ENCODE measurements around the gene EHHADH. TPM values are rescaled to one million over a fixed set of nuclear protein-coding genes. Genes with fewer than 3 reads are reported as not detected.

The EHHADH gene
- polyA plus RNA-seq, 6 donors from 2014 or later: 0.34 to 1.2 (median 0.44) TPM; not detected in 2

GRCh38 chr3:185204894-185205293 lies 49.0 kb downstream of the EHHADH start:
- Mint-ChIP-seq H3K36me3 (no peaks in the 10 kb centered on the region), H3K27me3 (no peaks in the 10 kb centered on the region), H3K27ac (no peak overlapping the region), H3K4me3 (no peak overlapping the region), H3K9me3 (no peaks in the 10 kb centered on the region), H3K4me1 (peaks cover 0 to 3% (median 0%) of the 10 kb centered on the region in 3 donors)
- DNase-seq (no peak), ATAC-seq (ENCODE audit: low read depth in 2 of 2) (no peak)

DNA sequence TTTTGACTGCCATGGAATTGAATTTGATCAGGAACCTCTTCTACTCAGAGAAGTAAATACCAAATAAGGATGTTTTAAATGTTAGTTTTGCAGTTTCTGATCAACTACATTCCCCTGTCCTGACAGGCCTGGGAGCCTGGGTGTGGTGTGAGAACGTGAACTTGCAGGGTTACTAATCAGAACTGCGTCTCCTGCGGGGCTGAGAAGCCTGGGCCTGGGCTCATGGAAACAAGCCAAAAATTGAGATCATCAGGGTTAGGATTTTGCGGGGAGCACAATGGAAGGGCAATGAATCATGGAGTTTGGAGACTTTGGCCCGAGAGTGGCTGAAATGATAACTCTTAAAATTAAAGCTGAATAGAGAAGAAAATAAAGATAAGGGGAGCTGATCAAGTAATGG lies 53.2 kb downstream of the EHHADH start:
- H3K4me3 Mint-ChIP-seq: no peak overlapping the region
- H3K9me3 Mint-ChIP-seq: peaks cover 0 to 2% (median 0%) of the 10 kb centered on the region in 7 donors
- H3K4me1 Mint-ChIP-seq: no peaks in the 10 kb centered on the region
- DNase-seq (no peak), ATAC-seq (ENCODE audit: low read depth in 2 of 2) (no peak)
- no peaks in the 10 kb centered on the region for H3K27me3 Mint-ChIP-seq
- H3K36me3 Mint-ChIP-seq: no peaks in the 10 kb centered on the region
- H3K27ac Mint-ChIP-seq: peak overlapping the region in 2 of 6 donors; percentile 0 to 10

DNA sequence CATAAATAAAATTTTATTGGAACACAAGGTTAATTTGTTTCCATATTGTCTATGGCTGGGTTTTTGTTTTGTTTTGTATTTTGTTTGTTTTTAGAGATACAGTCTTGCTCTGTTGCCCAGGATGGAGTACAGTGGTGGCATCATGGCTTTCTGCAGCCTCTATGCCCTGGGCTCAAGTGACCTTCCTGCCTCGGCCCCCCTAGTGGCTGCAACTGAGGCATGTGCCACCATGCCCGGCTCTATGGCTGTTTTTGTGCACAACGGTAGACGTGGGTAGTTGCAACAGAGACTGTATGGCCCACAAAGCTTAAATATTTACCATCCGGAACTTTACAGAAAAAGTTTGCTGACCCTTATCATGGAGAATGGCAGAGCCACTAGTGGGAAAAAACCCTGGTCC lies 54.2 kb downstream of the EHHADH start:
- Mint-ChIP-seq H3K27ac (no peak overlapping the region), H3K27me3 (no peaks in the 10 kb centered on the region), H3K4me3 (no peak overlapping the region), H3K4me1 (no peaks in the 10 kb centered on the region), H3K36me3 (no peaks in the 10 kb centered on the region), H3K9me3 (peaks cover 0 to 9% (median 3%) of the 10 kb centered on the region in 7 donors)
- DNase-seq (no peak), ATAC-seq (ENCODE audit: low read depth in 2 of 2) (no peak)

DNA sequence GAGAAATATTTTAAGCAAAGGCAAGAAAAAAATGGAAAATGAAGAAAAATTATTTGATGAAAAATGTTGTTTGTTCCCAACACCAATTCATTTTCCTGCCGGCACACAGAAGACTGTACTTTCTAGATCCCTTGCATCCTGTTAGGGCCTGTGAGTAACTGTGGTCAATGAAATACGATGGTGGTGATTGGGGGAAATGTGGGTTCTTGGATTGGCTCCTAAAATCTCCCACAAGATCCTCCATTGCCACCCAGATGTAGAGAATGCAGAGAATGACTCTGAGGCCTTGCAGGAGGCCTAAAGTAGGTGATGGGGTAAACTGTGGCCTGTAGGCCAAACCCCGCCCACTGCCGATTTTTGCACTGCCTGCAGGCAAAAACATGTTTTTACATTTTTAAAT lies 54.6 kb downstream of the EHHADH start:
- no peak for DNase-seq
- Mint-ChIP-seq H3K4me1 (no peaks in the 10 kb centered on the region), H3K9me3 (peaks cover 0 to 9% (median 3%) of the 10 kb centered on the region in 7 donors), H3K27ac (no peak overlapping the region), H3K4me3 (no peak overlapping the region), H3K36me3 (no peaks in the 10 kb centered on the region), H3K27me3 (no peaks in the 10 kb centered on the region)
- ATAC-seq (ENCODE audit: low read depth in 2 of 2): no peak

DNA sequence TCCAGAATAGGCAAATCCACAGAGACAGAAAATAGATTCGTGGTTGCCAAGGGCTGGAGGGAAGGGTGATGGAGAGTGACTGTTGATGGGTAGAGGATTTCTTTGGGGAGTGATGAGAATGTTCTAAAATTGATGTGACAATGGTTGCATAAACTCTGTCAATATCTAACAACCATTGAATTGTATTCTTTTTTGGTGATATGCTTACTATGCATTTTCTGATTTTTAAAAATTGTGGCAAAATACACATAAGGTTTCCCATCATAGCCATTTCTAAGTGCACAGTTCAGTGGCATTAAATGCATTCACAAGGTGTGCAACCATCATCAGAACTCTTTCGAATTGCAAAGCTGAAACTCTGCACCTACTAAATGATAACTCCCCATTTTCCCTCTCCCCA lies 56.8 kb downstream of the EHHADH start:
- Mint-ChIP-seq H3K27me3 (peaks cover 0 to 7% (median 0%) of the 10 kb centered on the region in 3 donors), H3K9me3 (peaks cover 0 to 9% (median 4%) of the 10 kb centered on the region in 7 donors), H3K4me1 (no peaks in the 10 kb centered on the region), H3K36me3 (peaks cover 0 to 7% of the 10 kb centered on the region in 2 donors), H3K4me3 (no peak overlapping the region), H3K27ac (peak overlapping the region in 2 of 6 donors; percentile 10 to 53)
- no peak for ATAC-seq (ENCODE audit: low read depth in 2 of 2)
- DNase-seq: no peak

GRCh38 chr3:185195652-185196051 lies 58.2 kb downstream of the EHHADH start:
- peaks cover 0 to 9% (median 4%) of the 10 kb centered on the region in 7 donors for H3K9me3 Mint-ChIP-seq
- no peak overlapping the region for H3K4me3 Mint-ChIP-seq
- DNase-seq (no peak), ATAC-seq (ENCODE audit: low read depth in 2 of 2) (no peak)
- H3K27me3 Mint-ChIP-seq: peaks cover 0 to 7% (median 0%) of the 10 kb centered on the region in 3 donors
- H3K36me3 Mint-ChIP-seq: peaks cover 0 to 7% of the 10 kb centered on the region in 2 donors
- no peaks in the 10 kb centered on the region for H3K4me1 Mint-ChIP-seq
- no peak overlapping the region for H3K27ac Mint-ChIP-seq

DNA sequence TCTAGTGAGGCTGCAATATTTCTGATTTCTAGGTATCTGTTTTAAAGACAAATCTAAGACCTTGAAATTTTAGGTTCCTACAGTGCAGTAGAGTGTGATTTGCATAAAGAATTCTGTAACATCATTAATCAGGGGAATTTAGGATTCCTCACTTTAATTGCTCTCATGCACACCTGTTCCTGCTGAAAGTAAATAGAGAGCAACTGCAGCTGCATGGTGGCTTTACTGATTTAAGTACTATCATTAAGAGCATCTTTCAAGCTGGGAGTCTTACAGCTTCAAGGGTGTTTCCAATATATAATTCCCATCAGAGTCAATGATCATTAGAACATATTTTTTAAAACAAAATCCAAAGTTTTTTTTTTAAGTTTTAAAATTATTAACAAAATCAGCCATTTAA lies 65.0 kb downstream of the EHHADH start:
- no peaks in the 10 kb centered on the region for H3K4me1 Mint-ChIP-seq
- peaks cover 0 to 7% of the 10 kb centered on the region in 2 donors for H3K36me3 Mint-ChIP-seq
- peaks cover 0 to 4% (median 0%) of the 10 kb centered on the region in 7 donors for H3K9me3 Mint-ChIP-seq
- no peak overlapping the region for H3K27ac Mint-ChIP-seq
- peaks cover 0 to 14% (median 6%) of the 10 kb centered on the region in 3 donors for H3K27me3 Mint-ChIP-seq
- DNase-seq: no peak
- H3K4me3 Mint-ChIP-seq: no peak overlapping the region
- no peak for ATAC-seq (ENCODE audit: low read depth in 2 of 2)

- Mint-ChIP-seq H3K36me3 (no peaks in the 10 kb centered on the region), H3K4me3 (no peak overlapping the region), H3K9me3 (no peaks in the 10 kb centered on the region), H3K27me3 (peaks cover 0 to 8% (median 6%) of the 10 kb centered on the region in 3 donors), H3K27ac (no peak overlapping the region), H3K4me1 (no peaks in the 10 kb centered on the region)
- DNase-seq: no peak
- ATAC-seq (ENCODE audit: low read depth in 2 of 2): no peak
Measured at GRCh38 chr3:185187391-185187790, 66.5 kb downstream of the EHHADH start.

- DNase-seq (peak; percentile 7), ATAC-seq (ENCODE audit: low read depth in 2 of 2) (no peak)
- no peak overlapping the region for H3K27ac Mint-ChIP-seq
- H3K4me1 Mint-ChIP-seq: peaks cover 6 to 14% (median 11%) of the 10 kb centered on the region in 3 donors
- no peaks in the 10 kb centered on the region for H3K9me3 Mint-ChIP-seq
- peaks cover 5 to 6% (median 5%) of the 10 kb centered on the region in 3 donors for H3K27me3 Mint-ChIP-seq
- no peak overlapping the region for H3K4me3 Mint-ChIP-seq
- H3K36me3 Mint-ChIP-seq: no peaks in the 10 kb centered on the region
Measured at GRCh38 chr3:185176750-185177359, 77.0 kb downstream of the EHHADH start.

DNA sequence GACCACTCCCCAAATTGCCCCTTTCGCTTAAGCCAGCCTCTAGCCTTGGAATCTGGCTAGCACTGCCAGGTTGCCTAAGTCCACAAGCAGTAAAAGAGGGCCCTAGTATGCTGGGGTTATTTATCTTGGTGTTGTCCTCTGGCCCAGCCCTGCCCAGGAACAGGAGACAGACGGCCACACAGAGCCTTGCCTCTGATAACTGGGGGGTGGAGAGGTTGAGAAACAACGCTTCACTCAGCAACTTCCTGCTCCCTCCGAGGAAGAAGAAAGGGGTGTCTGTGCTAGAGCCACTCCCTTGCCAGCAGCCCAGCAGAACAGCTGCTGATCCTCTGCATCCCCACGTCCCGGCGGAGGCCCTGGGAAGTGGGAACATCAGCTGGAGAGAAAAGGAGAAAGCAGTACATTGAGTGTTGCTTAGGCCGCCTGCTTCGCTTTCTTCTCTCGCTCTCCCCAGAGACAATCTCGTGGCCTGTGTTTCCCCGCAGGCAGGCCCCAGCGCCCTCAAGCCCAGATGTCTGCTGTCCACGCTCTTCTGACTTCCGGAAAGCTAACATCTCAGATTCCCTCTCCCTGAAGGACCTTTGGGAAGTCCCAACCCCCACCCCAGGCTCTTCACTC lies 78.4 kb downstream of the EHHADH start:
- Mint-ChIP-seq H3K9me3 (no peaks in the 10 kb centered on the region), H3K36me3 (no peaks in the 10 kb centered on the region), H3K27me3 (peaks cover 8 to 12% (median 9%) of the 10 kb centered on the region in 3 donors), H3K4me3 (peak overlapping the region in 7 of 8 donors; percentile 61 to 83 (median 73)), H3K27ac (peak overlapping the region in 4 of 6 donors; percentile 4 to 61 (median 58)), H3K4me1 (peaks cover 6 to 14% (median 11%) of the 10 kb centered on the region in 3 donors)
- ATAC-seq (ENCODE audit: low read depth in 2 of 2) (peak; percentile 52 to 54), DNase-seq (no peak)

DNA sequence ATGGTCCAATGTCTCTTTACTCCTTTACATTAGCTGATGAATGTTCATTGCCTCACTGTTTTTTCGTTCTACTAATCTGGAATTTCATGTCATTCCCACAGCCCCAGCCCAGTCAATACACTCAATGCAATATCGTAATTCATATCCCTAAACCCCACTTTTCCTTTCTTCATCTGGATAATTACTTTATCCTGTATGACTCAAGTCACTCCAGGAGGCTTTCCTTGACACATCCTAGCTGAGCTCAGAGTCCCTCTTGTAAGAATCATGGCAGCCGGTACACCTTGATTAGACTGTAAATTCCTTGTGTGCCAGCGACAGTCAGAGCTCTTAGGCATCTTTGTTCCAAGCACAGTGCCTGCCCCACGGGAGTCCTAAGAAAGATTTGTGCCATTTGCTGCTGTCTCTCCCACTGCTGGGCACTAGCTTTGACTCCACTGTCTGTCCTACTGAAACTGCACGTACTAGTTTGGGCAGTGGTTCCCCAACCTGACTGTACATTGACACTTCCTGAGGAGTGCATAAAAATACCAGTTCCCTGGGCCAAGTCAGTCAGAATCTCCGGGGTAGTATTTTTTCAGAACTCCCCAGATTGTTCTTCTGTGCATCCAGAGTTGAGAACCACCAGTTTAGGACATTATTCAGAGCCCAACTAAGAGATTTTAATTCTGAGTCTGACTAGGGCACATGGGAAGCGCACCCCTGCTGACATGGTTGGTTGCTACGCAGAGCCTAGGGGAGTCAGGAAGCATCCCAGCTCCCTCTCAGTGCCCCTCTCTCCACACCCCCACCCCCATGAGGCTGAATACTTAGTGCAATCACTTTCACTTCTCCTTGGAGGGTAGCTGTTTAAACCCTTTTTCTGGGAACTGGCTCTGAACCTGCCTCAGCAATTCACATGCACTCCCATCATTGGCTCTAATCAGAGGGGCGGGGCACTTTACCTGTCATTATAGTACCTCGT lies 81.5 kb downstream of the EHHADH start:
- H3K4me1 Mint-ChIP-seq: peaks cover 6 to 14% (median 11%) of the 10 kb centered on the region in 3 donors
- H3K27ac Mint-ChIP-seq: no peak overlapping the region
- DNase-seq (no peak), ATAC-seq (ENCODE audit: low read depth in 2 of 2) (no peak)
- H3K9me3 Mint-ChIP-seq: no peaks in the 10 kb centered on the region
- H3K27me3 Mint-ChIP-seq: peaks cover 8 to 22% (median 9%) of the 10 kb centered on the region in 3 donors
- no peak overlapping the region for H3K4me3 Mint-ChIP-seq
- H3K36me3 Mint-ChIP-seq: no peaks in the 10 kb centered on the region

DNA sequence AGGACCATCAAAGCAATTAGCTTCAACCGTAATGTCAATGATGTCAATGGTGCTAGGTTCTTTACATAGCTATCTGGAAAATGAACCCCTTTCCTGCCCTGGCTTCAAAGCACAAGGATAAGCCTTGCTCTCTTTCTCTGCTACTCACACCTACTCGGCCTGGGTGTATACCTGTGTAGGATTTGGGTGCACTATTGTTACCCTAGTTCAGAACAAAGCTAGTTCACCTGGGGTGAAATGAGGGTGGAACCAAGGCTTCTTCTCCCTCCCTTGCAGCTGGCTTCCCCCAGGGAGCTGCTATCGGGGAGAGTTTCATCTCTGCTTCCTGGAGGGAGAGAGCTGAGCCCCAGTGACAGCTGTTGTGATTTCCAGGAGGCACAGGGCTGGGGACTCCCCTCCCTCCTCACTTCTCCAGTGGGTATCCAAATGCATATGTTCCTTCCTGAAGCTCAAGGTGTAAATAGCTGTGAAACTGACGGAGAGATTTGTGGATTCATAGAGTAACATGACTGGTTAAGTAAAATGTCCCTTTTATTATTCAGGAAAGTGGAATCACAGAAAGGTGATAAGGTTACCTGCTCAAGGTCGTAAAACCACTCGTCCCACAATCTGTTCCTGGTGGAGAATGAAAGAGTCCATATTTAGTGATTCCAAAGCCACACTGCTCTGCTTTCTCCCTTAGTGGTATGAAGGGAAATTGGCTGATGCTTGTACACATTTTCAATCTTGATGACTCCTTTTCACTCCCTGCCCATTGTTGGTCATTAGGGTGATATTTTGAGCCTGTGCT lies 89.2 kb downstream of the EHHADH start:
- Mint-ChIP-seq H3K36me3 (no peaks in the 10 kb centered on the region), H3K9me3 (no peaks in the 10 kb centered on the region), H3K27me3 (peaks cover 7 to 58% (median 39%) of the 10 kb centered on the region in 3 donors), H3K4me3 (no peak overlapping the region), H3K4me1 (no peaks in the 10 kb centered on the region), H3K27ac (no peak overlapping the region)
- DNase-seq (no peak), ATAC-seq (ENCODE audit: low read depth in 2 of 2) (no peak)

DNA sequence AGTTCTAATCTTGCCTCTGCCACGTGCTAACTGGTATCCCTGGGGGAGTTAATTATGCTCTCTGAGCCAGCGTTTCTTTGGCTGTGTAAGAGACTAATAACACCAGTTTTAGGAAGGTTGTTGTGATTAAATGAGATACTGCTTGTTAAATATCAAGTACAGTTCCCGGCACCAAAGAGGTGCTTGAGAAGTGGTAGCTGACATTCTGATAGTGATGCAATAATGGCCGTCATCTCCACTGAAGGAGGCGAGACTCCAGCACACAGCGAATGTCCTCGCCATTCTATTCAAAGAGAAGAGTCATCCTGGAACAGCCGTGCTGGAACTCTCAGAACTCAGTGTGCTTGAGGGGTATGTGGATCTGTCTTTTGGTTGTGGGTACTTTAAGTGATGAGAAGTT lies 91.2 kb downstream of the EHHADH start:
- H3K27ac Mint-ChIP-seq: no peak overlapping the region
- no peaks in the 10 kb centered on the region for H3K4me1 Mint-ChIP-seq
- H3K27me3 Mint-ChIP-seq: peaks cover 18 to 63% (median 50%) of the 10 kb centered on the region in 3 donors
- ATAC-seq (ENCODE audit: low read depth in 2 of 2): no peak
- H3K4me3 Mint-ChIP-seq: no peak overlapping the region
- no peak for DNase-seq
- H3K9me3 Mint-ChIP-seq: no peaks in the 10 kb centered on the region
- H3K36me3 Mint-ChIP-seq: no peaks in the 10 kb centered on the region
